Femur (tissue), 1 donor: ENCODE measurements around the gene WDR62.

ENCODE experiments used
- DNase-seq: peaks from one replicate; pipeline ENCODE4 v3.0.0-alpha.2; 2017

The WDR62 gene

GRCh38 chr19:36054733-36055686 lies at the start of gene WDR62:
Gene WDR62, plus strand, starts transcription at chr19:36054897. Its CDS starts 75 bp downstream, at chr19:36054972.
- peak; percentile 96 for DNase-seq

- no peak for DNase-seq
These were observed 47.7 kb upstream of the WDR62 start for GRCh38 chr19:36006955-36007354.

GRCh38 chr19:36008336-36008978 lies 46.2 kb upstream of the WDR62 start, which contains the start of gene SYNE4:
Gene SYNE4, minus strand, starts transcription at chr19:36008813. Its CDS starts 132 bp downstream, at chr19:36008681.
- no peak for DNase-seq

GRCh38 chr19:36009220-36009619 lies 45.5 kb upstream of the WDR62 start:
- peak; percentile 73 for DNase-seq

- DNase-seq: no peak
These were observed 44.9 kb upstream of the WDR62 start for GRCh38 chr19:36009633-36010379.

GRCh38 chr19:36010402-36010801 lies 44.3 kb upstream of the WDR62 start:
- DNase-seq: no peak

- no peak for DNase-seq
These were observed 41.3 kb upstream of the WDR62 start for GRCh38 chr19:36013280-36014011.

- DNase-seq: peak; percentile 100
These were observed 40.4 kb upstream of the WDR62 start, which contains the start of gene ALKBH6 for GRCh38 chr19:36014012-36014924. Gene ALKBH6, minus strand, starts transcription at chr19:36014213. Its CDS starts 816 bp downstream, at chr19:36013397.

- DNase-seq: no peak
These were observed 35.5 kb upstream of the WDR62 start for GRCh38 chr19:36019061-36019670.

- no peak for DNase-seq
These were observed 31.3 kb upstream of the WDR62 start for GRCh38 chr19:36023432-36023831.

GRCh38 chr19:36025541-36025940 lies 29.2 kb upstream of the WDR62 start:
- no peak for DNase-seq

GRCh38 chr19:36026091-36026876 lies 28.4 kb upstream of the WDR62 start:
- no peak for DNase-seq

- DNase-seq: no peak
These were observed 27.0 kb upstream of the WDR62 start for GRCh38 chr19:36027696-36028095.

- DNase-seq: no peak
These were observed 26.2 kb upstream of the WDR62 start for GRCh38 chr19:36028313-36029041.

GRCh38 chr19:36030264-36031148 lies 24.2 kb upstream of the WDR62 start:
- no peak for DNase-seq

GRCh38 chr19:36031308-36031707 lies 23.4 kb upstream of the WDR62 start:
- DNase-seq: no peak

GRCh38 chr19:36032251-36033104 lies 22.2 kb upstream of the WDR62 start, which contains the start of gene CLIP3:
Gene CLIP3, minus strand, starts transcription at chr19:36032873. Its CDS starts 516 bp downstream, at chr19:36032357.
- peak; percentile 89 for DNase-seq
